GM23338 (cell line): ENCODE data around the gene AGFG2. TPM values are rescaled to one million over a fixed set of nuclear protein-coding genes. Genes with fewer than 3 reads are reported as not detected.
A peak's percentile ranks its signal among the peaks of the same experiment; 100 is the strongest.

Experiments used
- ATAC-seq: fragments of 200-7000 bp; cut with Tn5 transposase; 3 replicates; pipeline ENCODE4 v1.9.1; 2020
- DNase-seq: peaks from one replicate; pipeline ENCODE4 v3.0.0-alpha.2; 2015; ENCODE audit warnings: low spot score
- H2AFZ ChIP-seq: fragments of 200-600 bp; sonication (generic); 2 replicates; pipeline ENCODE4 v1.8.0; 2016; ENCODE audit warnings: antibody characterized with exemption, mild to moderate bottlenecking, moderate library complexity
- H3F3A ChIP-seq: fragments of 200-600 bp; sonication (generic); replicated peaks from 2 replicates; pipeline ENCODE4 v1.8.0; 2017; ENCODE audit warnings: antibody characterized with exemption, mixed run types, low read depth
- H3K27ac ChIP-seq: fragments of 200-600 bp; sonication (generic); 2 replicates; pipeline ENCODE4 v1.6.1; 2016; ENCODE audit warnings: low read depth
- H3K27me3 ChIP-seq: fragments of 200-600 bp; sonication (generic); 2 replicates; pipeline ENCODE4 v1.8.0; 2016; ENCODE audit warnings: mild to moderate bottlenecking, mixed run types, moderate library complexity; ENCODE audit not compliant: insufficient read depth
- H3K36me3 ChIP-seq: fragments of 200-600 bp; sonication (generic); 2 replicates; pipeline ENCODE4 v1.8.0; 2016; ENCODE audit warnings: mild to moderate bottlenecking; ENCODE audit not compliant: insufficient read depth
- H3K4me1 ChIP-seq: fragments of 200-600 bp; sonication (generic); 2 replicates; pipeline ENCODE4 v1.8.0; 2016; ENCODE audit warnings: mild to moderate bottlenecking, moderate library complexity; ENCODE audit not compliant: insufficient read depth
- H3K4me2 ChIP-seq: fragments of 200-600 bp; sonication (generic); 2 replicates; pipeline ENCODE4 v1.7.1; 2017; ENCODE audit warnings: mixed run types
- H3K4me3 ChIP-seq: fragments of 200-600 bp; sonication (generic); 2 replicates; pipeline ENCODE4 v1.6.1; 2016; ENCODE audit warnings: mixed run types
- H3K79me2 ChIP-seq: fragments of 200-600 bp; sonication (generic); replicated peaks from 2 replicates; pipeline ENCODE4 v1.8.0; 2017; ENCODE audit warnings: mild to moderate bottlenecking; ENCODE audit not compliant: insufficient read depth
- H3K9me2 ChIP-seq: fragments of 200-600 bp; sonication (generic); 2 replicates; pipeline ENCODE4 v1.8.0; 2017; ENCODE audit not compliant: insufficient read depth
- H4K20me1 ChIP-seq: fragments of 200-600 bp; sonication (generic); replicated peaks from 2 replicates; pipeline ENCODE4 v1.8.0; 2017; ENCODE audit warnings: mild to moderate bottlenecking; ENCODE audit not compliant: insufficient read depth
- H3K27ac Mint-ChIP-seq: 2 replicates; pipeline ENCODE4 v1.8.0; 2020; ENCODE audit warnings: inconsistent platforms, mild to moderate bottlenecking, moderate library complexity, mixed read lengths
- H3K27me3 Mint-ChIP-seq: 3 replicates; pipeline ENCODE4 v1.8.0; 2022; ENCODE audit warnings: low read depth, mild to moderate bottlenecking, moderate library complexity, mixed read lengths, inconsistent platforms; ENCODE audit not compliant: insufficient read depth, poor library complexity
- H3K36me3 Mint-ChIP-seq: 3 replicates; pipeline ENCODE4 v1.8.0; 2021; ENCODE audit warnings: low read depth, mild to moderate bottlenecking, inconsistent platforms, moderate library complexity, mixed read lengths
- H3K4me1 Mint-ChIP-seq: 3 replicates; pipeline ENCODE4 v1.8.0; 2020; ENCODE audit warnings: mild to moderate bottlenecking, inconsistent platforms, mixed read lengths
- H3K4me3 Mint-ChIP-seq: 3 replicates; pipeline ENCODE4 v1.8.0; 2021; ENCODE audit warnings: moderate library complexity, mild to moderate bottlenecking, inconsistent platforms, mixed read lengths
- H3K9me3 Mint-ChIP-seq: 3 replicates; pipeline ENCODE4 v1.8.0; 2020; ENCODE audit warnings: moderate library complexity, mild to moderate bottlenecking, inconsistent platforms, mixed read lengths
- JUNB ChIP-seq: IDR thresholded peaks from one replicate; pipeline ENCODE4 v1.6.1; 2016; ENCODE audit warnings: antibody characterized with exemption; ENCODE audit not compliant: unreplicated experiment
- NANOG ChIP-seq: IDR thresholded peaks from 2 replicates; pipeline ENCODE4 v1.6.1; 2016; ENCODE audit warnings: antibody characterized with exemption, borderline replicate concordance
- ZNF331 ChIP-seq: fragments of 250-450 bp; sonication (Bioruptor Pico); IDR thresholded peaks from 2 replicates; pipeline ENCODE4 v1.5.0; 2020; ENCODE audit warnings: low read depth, mild to moderate bottlenecking, moderate library complexity
- polyA plus RNA-seq: library from polyadenylated mRNA; unstranded; fragments of >200 nt; fragmentation: Nextera tagmentation; extraction: Ambion mirVana; gene quantifications from 2 replicates; pipeline ENCODE4 v1.2.1, GENCODE V29; 2016
- total RNA-seq: library from RNA; depleted of rRNA; stranded (reverse); fragments of >200 nt; shearing (Covaris generic); gene quantifications from 2 replicates; pipeline ENCODE4 v1.2.3, GENCODE V29; 2014
- TF ChIP-seq, protein P1 (sequence below): fragments of 250-450 bp; sonication (Bioruptor Pico); IDR thresholded peaks from 2 replicates; pipeline ENCODE4 v1.5.0; 2020; ENCODE audit warnings: mild to moderate bottlenecking, moderate library complexity
- TF ChIP-seq, protein P2 (sequence below), 2 experiments: fragments of 200-600 bp in 1 of 2; sonication (generic) in 1 of 2; conservative IDR thresholded peaks; 2 replicates each; pipeline versions ENCODE4 v1.5.1 to v1.6.1; 2016 to 2017; ENCODE audit warnings: antibody characterized with exemption in 2 of 2, low read depth in 2 of 2, mild to moderate bottlenecking in 2 of 2, moderate library complexity in 1 of 2

AGFG2 gene
- total and polyA plus RNA-seq, 2 experiments from 2014 or later = 2.3 to 8.9 TPM

DNA sequence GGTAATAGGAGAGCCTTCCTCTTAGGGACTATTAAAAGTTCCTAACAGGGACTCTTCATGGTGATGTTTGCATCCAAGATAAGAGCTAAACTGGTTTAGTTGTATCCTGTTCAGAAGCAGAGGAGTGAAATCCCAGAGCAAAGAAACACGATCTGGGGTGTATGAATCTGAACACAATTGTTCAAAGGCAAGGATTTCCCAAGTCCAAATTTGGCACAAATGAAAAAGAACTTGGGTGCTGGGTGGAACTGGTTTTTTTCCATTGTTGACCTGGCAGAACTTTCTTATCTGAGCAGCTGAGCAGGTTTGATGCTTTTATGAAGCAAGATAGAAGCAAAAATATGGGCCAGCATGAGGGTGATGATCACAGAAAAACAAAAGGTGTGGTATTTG lies 6.0 kb downstream of the AGFG2 start (continued):
- TF ChIP-seq, protein P1, sequence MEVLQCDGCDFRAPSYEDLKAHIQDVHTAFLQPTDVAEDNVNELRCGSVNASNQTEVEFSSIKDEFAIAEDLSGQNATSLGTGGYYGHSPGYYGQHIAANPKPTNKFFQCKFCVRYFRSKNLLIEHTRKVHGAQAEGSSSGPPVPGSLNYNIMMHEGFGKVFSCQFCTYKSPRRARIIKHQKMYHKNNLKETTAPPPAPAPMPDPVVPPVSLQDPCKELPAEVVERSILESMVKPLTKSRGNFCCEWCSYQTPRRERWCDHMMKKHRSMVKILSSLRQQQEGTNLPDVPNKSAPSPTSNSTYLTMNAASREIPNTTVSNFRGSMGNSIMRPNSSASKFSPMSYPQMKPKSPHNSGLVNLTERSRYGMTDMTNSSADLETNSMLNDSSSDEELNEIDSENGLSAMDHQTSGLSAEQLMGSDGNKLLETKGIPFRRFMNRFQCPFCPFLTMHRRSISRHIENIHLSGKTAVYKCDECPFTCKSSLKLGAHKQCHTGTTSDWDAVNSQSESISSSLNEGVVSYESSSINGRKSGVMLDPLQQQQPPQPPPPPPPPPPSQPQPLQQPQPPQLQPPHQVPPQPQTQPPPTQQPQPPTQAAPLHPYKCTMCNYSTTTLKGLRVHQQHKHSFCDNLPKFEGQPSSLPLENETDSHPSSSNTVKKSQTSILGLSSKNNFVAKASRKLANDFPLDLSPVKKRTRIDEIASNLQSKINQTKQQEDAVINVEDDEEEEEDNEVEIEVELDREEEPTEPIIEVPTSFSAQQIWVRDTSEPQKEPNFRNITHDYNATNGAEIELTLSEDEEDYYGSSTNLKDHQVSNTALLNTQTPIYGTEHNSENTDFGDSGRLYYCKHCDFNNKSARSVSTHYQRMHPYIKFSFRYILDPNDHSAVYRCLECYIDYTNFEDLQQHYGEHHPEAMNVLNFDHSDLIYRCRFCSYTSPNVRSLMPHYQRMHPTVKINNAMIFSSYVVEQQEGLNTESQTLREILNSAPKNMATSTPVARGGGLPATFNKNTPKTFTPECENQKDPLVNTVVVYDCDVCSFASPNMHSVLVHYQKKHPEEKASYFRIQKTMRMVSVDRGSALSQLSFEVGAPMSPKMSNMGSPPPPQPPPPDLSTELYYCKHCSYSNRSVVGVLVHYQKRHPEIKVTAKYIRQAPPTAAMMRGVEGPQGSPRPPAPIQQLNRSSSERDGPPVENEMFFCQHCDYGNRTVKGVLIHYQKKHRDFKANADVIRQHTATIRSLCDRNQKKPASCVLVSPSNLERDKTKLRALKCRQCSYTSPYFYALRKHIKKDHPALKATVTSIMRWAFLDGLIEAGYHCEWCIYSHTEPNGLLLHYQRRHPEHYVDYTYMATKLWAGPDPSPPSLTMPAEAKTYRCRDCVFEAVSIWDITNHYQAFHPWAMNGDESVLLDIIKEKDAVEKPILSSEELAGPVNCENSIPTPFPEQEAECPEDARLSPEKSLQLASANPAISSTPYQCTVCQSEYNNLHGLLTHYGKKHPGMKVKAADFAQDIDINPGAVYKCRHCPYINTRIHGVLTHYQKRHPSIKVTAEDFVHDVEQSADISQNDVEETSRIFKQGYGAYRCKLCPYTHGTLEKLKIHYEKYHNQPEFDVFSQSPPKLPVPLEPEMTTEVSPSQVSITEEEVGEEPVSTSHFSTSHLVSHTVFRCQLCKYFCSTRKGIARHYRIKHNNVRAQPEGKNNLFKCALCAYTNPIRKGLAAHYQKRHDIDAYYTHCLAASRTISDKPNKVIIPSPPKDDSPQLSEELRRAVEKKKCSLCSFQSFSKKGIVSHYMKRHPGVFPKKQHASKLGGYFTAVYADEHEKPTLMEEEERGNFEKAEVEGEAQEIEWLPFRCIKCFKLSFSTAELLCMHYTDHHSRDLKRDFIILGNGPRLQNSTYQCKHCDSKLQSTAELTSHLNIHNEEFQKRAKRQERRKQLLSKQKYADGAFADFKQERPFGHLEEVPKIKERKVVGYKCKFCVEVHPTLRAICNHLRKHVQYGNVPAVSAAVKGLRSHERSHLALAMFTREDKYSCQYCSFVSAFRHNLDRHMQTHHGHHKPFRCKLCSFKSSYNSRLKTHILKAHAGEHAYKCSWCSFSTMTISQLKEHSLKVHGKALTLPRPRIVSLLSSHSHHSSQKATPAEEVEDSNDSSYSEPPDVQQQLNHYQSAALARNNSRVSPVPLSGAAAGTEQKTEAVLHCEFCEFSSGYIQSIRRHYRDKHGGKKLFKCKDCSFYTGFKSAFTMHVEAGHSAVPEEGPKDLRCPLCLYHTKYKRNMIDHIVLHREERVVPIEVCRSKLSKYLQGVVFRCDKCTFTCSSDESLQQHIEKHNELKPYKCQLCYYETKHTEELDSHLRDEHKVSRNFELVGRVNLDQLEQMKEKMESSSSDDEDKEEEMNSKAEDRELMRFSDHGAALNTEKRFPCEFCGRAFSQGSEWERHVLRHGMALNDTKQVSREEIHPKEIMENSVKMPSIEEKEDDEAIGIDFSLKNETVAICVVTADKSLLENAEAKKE (CRISPR knock-in tag) = no peak
- TF ChIP-seq JUNB (no peak), NANOG (no peak)

DNA sequence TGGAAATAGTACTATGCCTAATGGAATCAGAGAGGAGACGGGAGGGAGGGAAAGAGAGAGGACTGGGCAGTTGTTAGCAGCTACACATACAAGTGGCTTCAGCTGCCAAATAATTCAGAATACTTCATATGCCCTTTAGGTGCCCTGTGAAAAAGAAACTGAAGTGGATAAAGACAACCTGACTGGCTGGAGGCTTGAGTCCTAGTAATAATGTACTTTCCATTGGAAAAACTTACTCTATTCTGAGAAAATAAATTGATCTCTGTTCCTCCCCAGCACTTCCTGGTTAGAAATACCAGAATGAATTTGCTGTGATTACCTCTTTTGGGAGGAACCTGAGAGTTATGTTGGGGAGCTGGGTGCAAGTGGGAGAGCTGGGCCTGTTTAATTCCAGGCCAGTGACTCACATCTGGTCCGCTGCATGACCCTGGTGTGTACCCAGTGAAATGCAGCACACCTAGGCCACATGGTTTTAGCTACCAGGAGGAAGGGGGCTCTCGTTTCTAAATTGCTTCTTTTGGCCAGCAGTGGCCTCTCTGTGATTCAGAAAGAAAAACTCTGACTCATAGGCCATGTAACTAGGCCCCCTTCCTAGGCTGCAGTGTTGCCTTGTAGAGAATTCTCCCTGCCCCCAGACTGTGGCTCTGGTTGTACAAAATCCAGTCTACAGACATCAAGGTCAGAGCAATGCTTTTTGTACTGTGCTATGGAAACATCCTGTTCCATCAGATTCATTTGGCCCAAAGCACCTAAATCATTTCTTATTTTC lies 6.5 kb downstream of the AGFG2 start:
- Mint-ChIP-seq H3K4me1 (peaks cover 69% of the 10 kb centered on the region), H3K4me3 (no peak overlapping the region; the same call in 2 of the 3 replicates), H3K36me3 (peaks cover 4% of the 10 kb centered on the region), H3K9me3 (no peaks in the 10 kb centered on the region), H3K27me3 (peaks cover 11% of the 10 kb centered on the region), H3K27ac (peak overlapping the region; percentile 75)
- Histone ChIP-seq H3K79me2 (peaks cover 13% of the 10 kb centered on the region), H3K4me1 (peaks cover 53% of the 10 kb centered on the region), H3K36me3 (no peaks in the 10 kb centered on the region), H3K4me3 (no peak overlapping the region), H3F3A (peaks cover 16% of the 10 kb centered on the region; the same call in 1 of the 2 replicates), H3K4me2 (peak overlapping the region; percentile 52), H3K27me3 (peaks cover 1% of the 10 kb centered on the region), H2AFZ (no peak overlapping the region), H3K9me2 (no peaks in the 10 kb centered on the region), H4K20me1 (0 out of 2 replicates have a peak, but pooled peaks cover 2% of the 10 kb centered on the region), H3K27ac (peak overlapping the region; percentile 58)
- TF ChIP-seq ZNF331 (CRISPR knock-in tag) = no peak
- TF ChIP-seq, protein P2, sequence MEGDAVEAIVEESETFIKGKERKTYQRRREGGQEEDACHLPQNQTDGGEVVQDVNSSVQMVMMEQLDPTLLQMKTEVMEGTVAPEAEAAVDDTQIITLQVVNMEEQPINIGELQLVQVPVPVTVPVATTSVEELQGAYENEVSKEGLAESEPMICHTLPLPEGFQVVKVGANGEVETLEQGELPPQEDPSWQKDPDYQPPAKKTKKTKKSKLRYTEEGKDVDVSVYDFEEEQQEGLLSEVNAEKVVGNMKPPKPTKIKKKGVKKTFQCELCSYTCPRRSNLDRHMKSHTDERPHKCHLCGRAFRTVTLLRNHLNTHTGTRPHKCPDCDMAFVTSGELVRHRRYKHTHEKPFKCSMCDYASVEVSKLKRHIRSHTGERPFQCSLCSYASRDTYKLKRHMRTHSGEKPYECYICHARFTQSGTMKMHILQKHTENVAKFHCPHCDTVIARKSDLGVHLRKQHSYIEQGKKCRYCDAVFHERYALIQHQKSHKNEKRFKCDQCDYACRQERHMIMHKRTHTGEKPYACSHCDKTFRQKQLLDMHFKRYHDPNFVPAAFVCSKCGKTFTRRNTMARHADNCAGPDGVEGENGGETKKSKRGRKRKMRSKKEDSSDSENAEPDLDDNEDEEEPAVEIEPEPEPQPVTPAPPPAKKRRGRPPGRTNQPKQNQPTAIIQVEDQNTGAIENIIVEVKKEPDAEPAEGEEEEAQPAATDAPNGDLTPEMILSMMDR (conservative IDR thresholded peaks at IDR 0.05; ENCODE audit: low read depth in 2 of 2) = peak in 1 of 2 experiments; percentile 8; a peak in 1 of 4 replicates
- peak; percentile 71 for DNase-seq
- ATAC-seq = peak; percentile 65
